NCI-H446 treated with DMSO at 0.1 percent for 48 hours (cell line): ENCODE measurements around the gene TROAP.

Source experiments
- DNase-seq: peaks from one replicate; lab custom pipeline; 2025; lab: John Stamatoyannopoulos, UW

TROAP gene

GRCh38 chr12:49342914-49343731, 20.1 kb downstream of the TROAP start:
- no peak for DNase-seq

- no peak for DNase-seq
Measured at GRCh38 chr12:49344486-49345050, 21.5 kb downstream of the TROAP start.

GRCh38 chr12:49345051-49345824, 22.2 kb downstream of the TROAP start:
- peak; percentile 67 for DNase-seq

DNA sequence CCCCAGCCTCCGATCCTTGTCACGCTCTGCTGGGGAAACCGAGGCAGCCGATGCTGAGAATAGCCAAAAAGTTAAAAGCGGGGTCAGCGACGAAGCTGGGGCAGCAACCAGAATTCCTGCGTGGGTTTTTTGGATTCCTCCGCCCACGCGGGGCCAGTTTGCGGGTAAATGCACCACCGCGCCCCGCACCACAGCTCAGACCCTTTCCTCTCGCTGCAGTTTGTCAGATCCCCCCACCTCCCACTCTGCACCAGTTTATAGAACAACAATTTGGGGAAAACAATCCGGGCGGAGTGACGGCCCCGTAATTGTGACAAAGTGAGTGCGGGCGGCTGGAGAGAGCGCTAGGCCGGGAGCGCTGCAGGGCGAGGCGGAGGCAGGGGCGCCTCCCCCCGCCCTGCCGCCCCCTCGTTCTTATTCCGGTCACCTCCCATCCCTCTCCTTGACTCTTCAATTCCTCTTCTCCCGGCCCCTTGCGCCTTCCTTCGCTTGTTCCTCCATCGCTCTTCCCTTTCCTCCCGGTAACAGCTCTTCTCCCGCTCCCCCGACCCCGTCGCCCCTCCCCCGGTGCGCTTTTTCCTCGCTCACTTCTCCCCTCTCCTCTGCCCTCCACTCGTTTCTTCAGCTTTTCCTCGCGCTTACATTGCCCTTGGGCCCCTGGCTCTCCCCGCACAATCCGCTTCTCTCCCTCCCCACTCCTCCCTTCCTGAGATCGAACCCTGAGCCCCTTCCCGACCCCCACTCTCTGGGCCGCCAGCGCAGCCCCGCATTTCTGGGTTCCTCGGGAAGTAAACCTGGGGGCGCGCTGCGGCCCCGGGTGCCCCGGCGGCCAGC, 23.0 kb downstream of the TROAP start:
- DNase-seq, result no peak

DNA sequence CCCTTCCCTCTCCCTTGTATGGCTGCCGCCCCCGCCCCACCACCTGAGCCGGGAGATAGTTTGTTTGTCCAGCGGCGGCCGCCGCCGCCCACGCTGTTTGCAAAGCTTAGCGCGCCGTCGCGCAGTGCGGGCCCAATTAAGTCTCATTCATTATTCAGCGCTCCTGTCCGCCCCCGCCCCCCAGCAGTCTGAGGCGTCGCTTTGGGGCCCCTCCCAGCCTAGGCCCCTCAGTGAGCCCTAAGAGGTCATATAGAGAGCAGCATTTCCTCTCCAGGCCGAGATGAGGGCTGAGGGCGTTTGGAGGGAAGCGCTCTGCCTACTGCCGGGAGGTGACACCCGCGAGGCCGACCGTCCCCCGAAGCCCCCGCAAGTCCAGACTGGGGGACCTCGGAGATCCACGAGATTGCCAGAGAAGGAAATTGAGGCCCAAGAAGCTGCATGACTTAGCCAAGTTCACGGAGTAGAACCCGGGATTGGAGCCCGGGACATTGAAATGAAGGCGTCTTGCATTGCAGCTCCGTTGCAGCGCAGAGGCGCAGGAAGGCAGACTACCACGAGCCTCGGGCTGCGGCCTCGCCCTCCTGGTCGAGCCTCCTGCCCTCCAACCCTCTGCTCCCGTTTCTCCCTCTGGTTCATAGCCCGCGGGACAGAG, 23.7 kb downstream of the TROAP start, which contains the start of gene DNAJC22:
TSS of gene DNAJC22 (plus strand) at position 230 of the 652 bp plus-strand sequence. CDS start 1,985 bp downstream, outside the sequence.
- no peak for DNase-seq

DNA sequence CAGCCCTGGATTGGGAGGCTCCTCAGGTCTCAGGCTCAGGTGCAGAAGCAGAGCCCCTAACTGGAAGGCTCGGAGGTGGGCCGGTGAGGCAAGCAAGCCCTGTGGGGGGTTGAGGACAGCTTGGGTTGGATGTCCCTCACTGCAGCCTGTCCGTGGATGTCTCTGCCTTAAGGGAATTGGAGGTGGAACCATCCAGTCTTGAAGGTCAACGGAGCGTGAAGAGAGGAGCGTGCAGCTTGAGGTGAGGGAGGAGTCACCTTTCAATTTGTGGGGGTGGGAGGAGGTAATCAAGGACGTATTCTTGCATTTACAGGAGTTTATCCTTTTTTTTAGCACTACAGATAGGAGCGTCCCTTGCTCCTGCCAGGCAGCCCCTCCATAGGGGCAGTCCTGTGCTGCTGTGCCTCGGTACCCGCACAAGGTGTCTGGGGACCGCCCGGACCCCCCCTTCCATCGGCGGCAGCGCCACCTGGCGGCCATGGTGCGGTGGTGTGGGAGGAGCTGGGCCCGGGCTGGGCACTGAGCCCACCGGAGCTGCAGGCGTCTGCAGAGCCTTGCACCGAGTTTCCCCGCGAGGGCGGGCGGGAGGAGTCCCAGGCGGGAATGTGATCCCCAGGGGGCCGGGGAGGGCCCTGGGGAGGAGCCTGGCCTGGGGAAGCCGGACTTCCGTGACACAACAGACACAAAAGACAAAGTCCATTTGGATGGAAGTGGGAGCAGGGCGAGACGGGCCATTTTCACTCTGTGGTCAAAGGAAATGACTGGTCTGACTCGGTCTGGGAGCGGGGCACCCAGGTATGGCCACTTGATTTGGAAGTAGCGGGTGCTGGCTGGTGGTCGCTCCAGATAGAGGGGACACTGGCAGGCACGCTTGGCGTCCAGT, 24.5 kb downstream of the TROAP start:
- peak; percentile 29 for DNase-seq

DNA sequence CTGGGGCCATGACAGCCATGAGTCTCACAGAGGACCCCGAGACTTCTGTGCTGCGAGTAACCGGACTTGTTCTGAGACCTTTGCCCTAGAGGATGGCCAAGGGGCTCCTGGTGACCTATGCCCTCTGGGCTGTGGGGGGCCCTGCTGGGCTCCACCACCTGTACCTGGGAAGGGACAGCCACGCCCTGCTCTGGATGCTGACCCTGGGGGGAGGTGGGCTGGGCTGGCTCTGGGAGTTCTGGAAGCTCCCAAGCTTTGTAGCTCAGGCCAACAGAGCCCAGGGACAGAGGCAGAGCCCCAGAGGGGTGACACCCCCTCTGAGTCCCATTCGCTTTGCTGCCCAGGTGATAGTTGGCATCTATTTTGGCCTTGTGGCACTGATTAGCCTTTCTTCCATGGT, 25.7 kb downstream of the TROAP start:
- no peak for DNase-seq

DNA sequence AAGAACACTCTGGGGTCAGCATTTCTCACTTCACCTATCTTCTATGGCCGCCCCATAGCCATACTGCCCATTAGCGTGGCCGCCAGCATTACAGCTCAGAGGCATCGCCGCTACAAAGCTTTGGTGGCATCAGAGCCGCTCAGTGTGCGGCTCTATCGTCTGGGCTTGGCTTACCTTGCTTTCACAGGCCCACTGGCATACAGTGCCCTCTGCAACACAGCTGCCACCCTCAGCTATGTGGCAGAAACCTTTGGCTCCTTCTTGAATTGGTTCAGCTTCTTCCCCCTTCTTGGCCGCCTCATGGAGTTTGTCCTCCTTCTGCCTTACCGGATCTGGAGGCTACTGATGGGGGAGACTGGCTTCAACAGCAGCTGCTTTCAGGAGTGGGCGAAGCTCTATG, 26.2 kb downstream of the TROAP start:
- DNase-seq, result no peak

DNA sequence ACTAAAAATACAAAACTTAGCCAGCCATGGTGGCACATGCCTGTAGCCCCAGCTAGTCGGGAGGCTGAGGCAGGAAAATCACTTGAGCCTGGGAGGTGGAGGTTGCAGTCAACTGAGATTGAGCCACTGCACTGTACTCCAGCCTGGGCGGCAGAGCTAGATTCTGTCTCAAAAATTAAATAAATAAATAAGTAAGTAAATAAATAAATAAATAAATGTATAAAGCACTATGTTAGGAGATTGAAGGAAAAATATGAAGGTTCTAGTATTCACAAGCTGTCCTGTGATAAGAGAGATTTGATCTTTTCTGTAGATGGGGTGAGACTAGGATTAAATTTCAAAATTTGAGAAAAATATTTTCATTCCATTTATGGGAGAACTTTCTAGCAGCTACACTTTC, 29.3 kb downstream of the TROAP start:
- no peak for DNase-seq

DNA sequence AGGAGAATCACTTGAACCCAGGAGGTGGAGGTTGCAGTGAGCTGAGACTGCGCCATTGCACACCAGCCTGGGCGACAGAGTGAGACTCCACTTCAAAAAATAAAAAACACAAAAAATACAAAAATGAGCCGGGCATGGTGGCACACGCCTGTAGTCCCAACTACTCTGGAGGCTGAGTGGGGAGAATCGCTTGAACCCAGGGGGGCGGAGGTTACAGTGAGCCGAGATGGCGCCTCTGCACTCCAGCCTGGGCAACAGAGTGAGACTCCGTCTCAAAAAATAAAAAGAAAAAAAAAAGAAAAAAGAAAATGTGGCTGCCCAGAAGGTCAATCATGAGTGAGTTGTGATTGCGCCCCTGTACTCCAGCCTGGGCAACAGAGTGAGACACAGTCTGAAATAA, 32.9 kb downstream of the TROAP start:
- no peak for DNase-seq

GRCh38 chr12:49357103-49357678, 34.1 kb downstream of the TROAP start:
- DNase-seq, result peak; percentile 46

DNA sequence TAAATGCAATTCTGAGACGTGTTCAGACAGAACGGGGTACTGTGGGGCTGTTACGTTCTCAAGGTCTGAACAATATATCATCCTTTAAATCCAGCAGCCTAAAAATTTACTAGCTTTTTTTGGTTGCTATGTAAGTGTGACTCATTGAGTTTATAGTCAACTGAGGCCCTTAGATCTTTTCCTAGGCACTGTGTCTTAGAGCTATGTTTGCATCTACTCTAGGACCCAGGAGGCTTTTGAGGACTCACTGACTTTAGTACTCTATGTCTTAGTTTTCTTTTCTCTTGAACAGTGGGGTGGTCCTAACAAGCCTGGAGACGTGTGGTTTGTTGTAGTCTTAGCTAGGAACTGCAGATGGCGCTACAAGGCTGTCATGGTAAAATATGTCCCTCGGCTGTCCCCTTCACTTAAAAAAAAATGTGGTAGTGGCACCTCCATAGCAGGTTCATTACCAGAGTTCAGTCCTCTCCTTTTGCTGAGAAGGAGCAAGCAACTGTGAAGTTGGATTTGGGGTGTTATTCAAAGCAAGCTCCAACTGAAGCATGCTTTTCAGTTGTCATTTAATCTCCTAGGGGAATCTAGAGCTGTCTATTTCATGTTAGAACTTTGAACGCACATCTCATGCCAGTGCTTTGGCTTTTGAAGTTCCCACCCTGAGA, 35.6 kb downstream of the TROAP start:
- peak; percentile 52 for DNase-seq

GRCh38 chr12:49359671-49360070, 36.6 kb downstream of the TROAP start:
- DNase-seq, result no peak

GRCh38 chr12:49362077-49362476, 39.0 kb downstream of the TROAP start:
- no peak for DNase-seq

DNA sequence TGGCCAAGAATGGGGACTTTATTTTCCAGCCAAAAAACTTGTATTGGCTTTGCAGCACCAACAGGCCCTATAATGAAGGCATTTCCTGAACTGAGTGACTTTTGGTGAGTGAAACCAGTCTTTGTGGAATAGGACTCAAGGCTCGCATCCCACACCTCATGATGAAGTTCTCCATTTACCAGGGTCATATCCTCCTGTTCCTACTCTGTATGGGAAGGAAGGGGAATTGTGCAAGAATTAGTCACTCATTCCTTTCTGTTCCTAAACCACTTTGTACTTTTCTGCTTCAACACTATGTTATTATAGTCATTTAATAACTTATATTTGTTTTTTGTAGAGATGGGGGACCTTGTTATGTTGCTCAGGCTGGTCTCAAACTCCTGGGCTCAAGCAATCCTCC, 41.9 kb downstream of the TROAP start:
- no peak for DNase-seq

- no peak for DNase-seq
Measured at GRCh38 chr12:49365542-49365941, 42.5 kb downstream of the TROAP start.

GRCh38 chr12:49366096-49366651, 43.1 kb downstream of the TROAP start:
- no peak for DNase-seq

- DNase-seq, result peak; percentile 87
Measured at GRCh38 chr12:49366652-49367380, 43.8 kb downstream of the TROAP start.
